Fibroblast of skin of right biceps (primary cell): Measurements from ENCODE around the gene TMEM91.
"Not testable (repeated sequence)": the region's sequence is repeated elsewhere in the genome, so short reads cannot be mapped to it uniquely, and the experiment has no call there.

Experiments
- DNase-seq: peaks from one replicate; pipeline ENCODE4 v3.0.0-alpha.2; 2013

The TMEM91 gene

GRCh38 chr19:41376241-41376997 is at the start of gene TMEM91:
TMEM91 (plus strand) TSS chr19:41376533; CDS start chr19:41378310, 1,777 bp downstream.
- DNase-seq, result peak; percentile 14

DNA sequence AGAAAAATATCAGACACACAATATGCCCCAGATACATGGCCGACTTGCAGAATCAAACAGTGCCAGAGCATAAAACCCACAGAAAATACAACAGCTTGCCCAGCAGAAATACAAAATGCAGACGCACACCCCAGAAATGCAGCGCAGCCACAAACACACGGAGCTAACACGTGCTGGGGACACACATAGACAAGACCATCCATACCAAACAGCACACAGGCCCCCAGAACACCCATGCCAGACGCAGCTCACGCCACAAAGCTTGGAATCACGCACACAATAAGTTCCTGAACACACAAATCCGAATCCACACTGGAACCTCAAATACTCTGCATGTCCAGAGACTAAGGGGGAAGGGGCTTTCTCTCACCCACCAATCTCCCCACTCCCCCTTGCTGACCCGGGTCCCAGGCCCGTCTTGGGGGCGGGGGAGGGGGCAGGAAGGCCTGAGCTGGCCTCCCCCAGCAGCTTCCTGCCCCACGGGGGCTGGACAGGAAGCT is 49.2 kb upstream of the TMEM91 start:
- DNase-seq, result peak; percentile 47

- peak; percentile 39 for DNase-seq
Observed at GRCh38 chr19:41327576-41328156, 48.7 kb upstream of the TMEM91 start.

DNA sequence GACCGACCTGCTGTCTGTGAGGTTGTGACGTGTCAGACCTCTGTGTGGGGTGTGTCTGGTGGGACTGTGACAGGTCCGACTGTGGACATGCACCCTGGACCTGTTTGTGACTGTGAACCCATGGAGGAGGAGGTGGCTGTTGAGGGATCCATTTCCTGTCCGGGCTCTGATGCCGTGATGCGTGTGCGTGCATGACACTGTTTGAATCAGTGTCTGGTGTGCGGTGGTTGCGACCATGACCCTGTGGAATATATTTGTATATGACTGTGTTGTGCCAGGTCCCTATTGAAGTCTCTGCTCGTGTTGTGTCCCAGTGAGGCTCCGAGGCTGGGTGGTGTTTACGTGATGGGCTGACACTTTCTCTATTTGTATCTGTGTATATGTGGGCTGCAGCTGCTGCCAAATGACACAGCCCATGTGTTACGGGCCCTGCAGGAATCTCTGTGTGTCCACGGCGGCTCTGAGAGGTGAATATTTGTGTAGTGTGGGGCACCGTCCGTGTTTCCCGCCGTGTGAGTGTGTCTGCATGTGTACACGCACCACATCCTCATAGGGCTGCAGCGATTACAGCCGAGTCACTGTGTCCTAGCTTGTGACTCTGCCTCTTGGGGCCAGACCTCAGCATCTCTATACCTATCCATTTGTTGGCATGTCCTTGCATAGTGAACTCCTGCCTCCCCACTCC is 48.0 kb upstream of the TMEM91 start:
- peak; percentile 36 for DNase-seq

- no peak for DNase-seq
Observed at GRCh38 chr19:41328842-41329225, 47.5 kb upstream of the TMEM91 start.

DNA sequence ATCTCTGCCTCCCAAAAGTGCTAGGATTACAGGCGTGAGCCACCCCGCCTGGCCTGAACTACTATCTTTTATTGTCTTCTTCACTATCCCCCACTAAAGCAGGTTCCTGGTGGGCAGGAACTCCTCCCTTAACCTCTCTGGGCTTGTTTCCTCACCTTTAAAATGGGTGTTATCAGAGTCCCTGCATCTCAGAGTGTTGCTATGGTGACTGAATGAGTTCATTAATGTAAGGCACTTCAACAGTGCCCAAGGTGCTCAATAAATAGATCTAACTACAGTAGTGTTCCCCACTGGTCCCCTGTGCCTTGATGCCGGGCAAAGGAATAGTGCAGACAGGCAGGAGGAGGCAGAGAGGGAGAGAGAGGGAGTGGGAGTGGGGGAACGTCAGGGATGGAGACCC is 45.9 kb upstream of the TMEM91 start:
- DNase-seq, result no peak

GRCh38 chr19:41330946-41331678 is 45.2 kb upstream of the TMEM91 start:
- no peak for DNase-seq

- DNase-seq, result no peak
Observed at GRCh38 chr19:41332000-41332399, 44.3 kb upstream of the TMEM91 start.

- no peak for DNase-seq
Observed at GRCh38 chr19:41332468-41332867, 43.9 kb upstream of the TMEM91 start.

DNA sequence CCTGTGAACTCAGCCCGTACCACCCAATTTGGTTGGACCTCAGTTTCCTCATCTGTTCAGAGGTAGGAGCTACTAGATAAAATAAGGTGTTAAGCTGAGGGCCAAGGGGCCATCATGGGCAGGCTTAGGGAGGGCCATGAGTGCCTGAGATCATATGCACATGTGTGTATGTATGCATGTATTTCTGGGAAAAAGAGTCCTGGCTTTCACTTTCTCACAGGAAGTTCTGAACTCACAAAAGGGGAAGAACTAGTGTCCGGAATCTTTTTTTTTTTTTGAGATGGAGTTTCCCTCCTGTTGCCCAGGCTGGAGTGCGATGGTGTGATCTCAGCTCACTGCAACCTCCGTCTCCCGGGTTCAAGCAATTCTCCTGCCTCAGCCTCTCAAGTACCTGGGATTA is 41.5 kb upstream of the TMEM91 start:
- no peak for DNase-seq

DNA sequence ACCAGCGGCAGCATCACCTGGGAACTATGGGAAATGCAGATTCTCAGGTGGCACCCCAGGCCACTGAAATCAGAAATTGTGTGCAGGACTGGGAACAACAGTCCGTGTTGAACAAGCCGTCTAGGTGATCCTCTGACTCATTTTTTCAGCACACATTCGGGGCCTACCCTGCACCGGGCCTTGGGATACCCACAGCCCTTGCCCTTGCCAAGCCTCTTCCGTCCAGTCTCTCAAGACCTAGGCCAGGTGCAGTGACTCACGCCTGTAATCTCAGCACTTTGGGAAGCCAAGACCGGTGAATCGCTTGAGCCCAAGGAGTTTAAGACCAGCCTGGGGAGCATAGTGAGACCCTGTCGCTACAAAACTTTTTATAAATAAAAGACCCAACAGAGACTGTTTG is 40.9 kb upstream of the TMEM91 start:
- DNase-seq, result no peak

- DNase-seq, result peak; percentile 87
Observed at GRCh38 chr19:41339936-41340335, 36.4 kb upstream of the TMEM91 start.

DNA sequence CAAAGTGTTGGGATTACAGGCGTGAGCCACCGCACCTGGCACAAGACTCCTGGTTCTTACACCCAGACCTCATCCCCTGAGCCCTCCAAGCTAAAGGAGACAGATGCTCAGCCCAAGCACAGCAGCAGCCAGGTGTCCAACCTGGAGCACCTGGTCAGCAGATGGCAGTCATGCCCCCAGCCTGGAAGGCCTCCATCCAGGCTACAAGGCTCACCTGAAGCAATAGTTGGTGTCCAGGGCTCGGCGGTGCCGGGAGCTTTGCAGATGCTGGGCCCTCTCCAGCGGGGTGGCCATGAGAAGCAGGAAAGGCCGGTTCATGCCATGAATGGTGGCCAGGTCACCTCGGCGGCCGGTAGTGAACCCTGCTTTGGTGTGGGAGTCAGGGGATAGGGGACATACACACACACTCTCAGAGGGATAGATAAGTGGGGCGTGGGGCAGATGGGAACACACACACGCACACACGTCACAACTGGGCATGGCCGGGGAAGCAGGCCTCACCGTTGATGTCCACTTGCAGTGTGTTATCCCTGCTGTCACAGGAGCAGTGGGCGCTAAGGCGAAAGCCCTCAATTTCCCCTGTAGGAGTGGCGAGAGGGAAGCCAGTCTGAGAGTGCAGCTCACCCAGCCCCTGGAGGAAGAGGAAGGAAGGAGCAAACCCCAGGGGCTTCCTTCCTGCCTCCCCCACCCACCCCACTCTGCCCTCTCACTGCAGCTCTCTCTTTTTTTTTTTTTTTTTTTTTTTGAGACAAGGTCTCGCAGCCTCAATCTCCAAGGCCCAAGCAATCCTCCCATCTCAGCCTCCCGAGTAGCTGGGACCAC is 34.5 kb upstream of the TMEM91 start:
- no peak for DNase-seq

GRCh38 chr19:41344162-41344561 is 32.2 kb upstream of the TMEM91 start:
- DNase-seq, result no peak

DNA sequence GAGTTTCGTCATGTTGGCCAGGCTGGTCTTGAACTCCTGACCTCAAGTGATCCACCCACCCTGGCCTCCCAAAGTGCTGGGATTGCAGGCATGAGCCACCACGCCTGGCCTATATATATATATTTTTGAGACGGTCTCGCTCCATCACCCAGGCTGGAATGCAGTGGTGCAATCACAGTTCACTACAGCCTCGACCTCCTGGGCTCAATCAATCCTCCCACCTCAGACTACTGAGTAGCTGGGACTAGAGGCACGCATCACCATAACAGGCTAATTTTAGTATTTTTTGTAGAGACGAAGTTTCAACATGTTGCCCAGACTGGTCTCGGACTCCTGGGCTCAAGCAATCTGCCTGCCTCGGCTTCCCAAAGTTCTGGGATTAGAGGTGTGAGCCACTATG is 29.4 kb upstream of the TMEM91 start:
- not testable (repeated sequence) for DNase-seq

GRCh38 chr19:41350735-41351338 is 25.5 kb upstream of the TMEM91 start:
- peak; percentile 43 for DNase-seq

DNA sequence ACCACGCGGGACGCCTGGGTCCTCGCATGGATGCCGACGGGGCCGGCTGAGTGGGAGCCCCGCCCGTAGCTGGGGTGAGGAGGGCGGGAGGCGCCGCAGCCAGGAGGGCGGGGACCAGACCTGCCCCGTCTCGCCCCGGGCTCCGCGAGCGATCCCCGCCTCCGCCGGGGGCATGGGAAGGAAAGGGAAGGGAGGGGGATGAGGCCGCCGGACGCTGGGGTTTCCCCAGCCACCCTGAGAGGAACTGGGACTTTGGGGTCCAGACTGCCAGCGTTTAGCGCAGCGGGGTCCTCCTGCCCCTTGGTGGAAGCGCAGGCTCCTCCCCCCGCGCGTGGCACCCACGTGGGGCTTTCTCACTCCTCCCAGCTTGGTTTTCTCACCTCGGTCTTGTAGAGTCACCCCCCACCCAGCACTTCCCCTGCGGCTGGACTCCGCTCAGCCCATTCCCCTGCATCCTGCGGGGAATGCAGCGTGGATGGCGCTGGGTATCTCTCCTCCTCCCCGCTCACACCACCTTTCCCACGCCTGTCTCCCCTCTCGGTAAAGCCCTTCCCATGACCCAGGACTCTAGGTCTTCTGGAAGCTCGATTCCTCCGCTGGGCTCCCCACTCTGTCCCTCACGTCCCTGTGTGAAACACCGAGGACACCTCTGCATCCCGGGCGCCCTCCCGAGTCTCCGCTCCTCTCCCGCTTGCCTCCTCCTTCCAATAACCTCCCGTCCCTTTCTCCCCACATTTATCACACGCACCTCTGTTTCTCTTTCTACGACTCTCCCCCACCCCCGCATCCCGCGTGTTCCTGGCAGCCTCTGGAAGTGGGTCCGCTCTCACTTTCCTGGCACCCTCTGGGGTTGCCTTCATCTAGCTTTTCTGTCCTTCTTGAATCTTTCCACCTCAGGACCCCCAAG is 24.7 kb upstream of the TMEM91 start:
- DNase-seq, result peak; percentile 47

DNA sequence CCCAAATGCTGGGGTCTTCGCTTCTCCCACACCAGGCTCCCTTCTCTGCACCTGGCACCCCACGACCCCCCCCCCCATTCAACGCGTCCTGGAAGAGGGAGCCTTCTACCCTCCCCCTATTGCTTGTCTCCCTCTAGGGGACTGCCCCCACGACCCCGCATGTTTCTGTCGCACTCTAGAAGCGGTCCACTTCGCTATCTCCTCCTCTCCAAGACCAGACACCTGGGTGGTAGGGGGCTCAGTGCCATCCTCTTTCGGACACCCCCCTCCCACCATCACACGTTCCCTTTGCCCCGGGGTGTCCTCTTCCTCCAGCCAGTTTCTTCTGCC is 24.1 kb upstream of the TMEM91 start:
- DNase-seq, result no peak

- peak; percentile 62 for DNase-seq
Observed at GRCh38 chr19:41352609-41353465, 23.5 kb upstream of the TMEM91 start.
